NT2/D1 (cell line): ENCODE data around the gene METAP1D.

Experiments used
- SUZ12 ChIP-seq: IDR thresholded peaks from 2 replicates; pipeline ENCODE4 v1.6.1; 2011; ENCODE audit not compliant: insufficient read length, insufficient read depth; ENCODE audit errors: extremely low read depth
- YY1 ChIP-seq: IDR thresholded peaks from 2 replicates; pipeline ENCODE4 v1.6.1; 2011; ENCODE audit not compliant: insufficient read length, insufficient read depth
- ZNF274 ChIP-seq: IDR thresholded peaks from 2 replicates; pipeline ENCODE4 v1.6.1; 2011; ENCODE audit warnings: mild to moderate bottlenecking, low read depth, low read length

GRCh38 chr2:171965661-171966060, 34.1 kb upstream of the METAP1D start:
- TF ChIP-seq YY1, result no peak
- no peak for TF ChIP-seq ZNF274
- TF ChIP-seq SUZ12, result no peak
